Ovary (tissue), 3 donors: ENCODE measurements around the gene ZNF74.

ENCODE experiments used
- EP300 ChIP-seq: sonication (generic); formaldehyde crosslinking; IDR thresholded peaks from one replicate; pipeline ENCODE4 v1.6.1; 2017; ENCODE audit warnings: antibody characterized with exemption
- POLR2A ChIP-seq: fragments of 450-650 bp; IDR thresholded peaks from one replicate; pipeline ENCODE4 v1.6.1; 2017; ENCODE audit warnings: antibody characterized with exemption, mild to moderate bottlenecking, moderate library complexity
- TF ChIP-seq, protein P1 (sequence below), 3 donors: fragments of 450-650 bp in 2 of 3; fragments of 200-600 bp in 1 of 3; IDR thresholded peaks; one replicate each; pipeline versions ENCODE4 v1.5.1 to v1.8.0; 2016 to 2022; ENCODE audit warnings: antibody characterized with exemption in 3 of 3, mild to moderate bottlenecking in 1 of 3
- donor health status: DM: no; HTN: no; CAD: no.

DNA sequence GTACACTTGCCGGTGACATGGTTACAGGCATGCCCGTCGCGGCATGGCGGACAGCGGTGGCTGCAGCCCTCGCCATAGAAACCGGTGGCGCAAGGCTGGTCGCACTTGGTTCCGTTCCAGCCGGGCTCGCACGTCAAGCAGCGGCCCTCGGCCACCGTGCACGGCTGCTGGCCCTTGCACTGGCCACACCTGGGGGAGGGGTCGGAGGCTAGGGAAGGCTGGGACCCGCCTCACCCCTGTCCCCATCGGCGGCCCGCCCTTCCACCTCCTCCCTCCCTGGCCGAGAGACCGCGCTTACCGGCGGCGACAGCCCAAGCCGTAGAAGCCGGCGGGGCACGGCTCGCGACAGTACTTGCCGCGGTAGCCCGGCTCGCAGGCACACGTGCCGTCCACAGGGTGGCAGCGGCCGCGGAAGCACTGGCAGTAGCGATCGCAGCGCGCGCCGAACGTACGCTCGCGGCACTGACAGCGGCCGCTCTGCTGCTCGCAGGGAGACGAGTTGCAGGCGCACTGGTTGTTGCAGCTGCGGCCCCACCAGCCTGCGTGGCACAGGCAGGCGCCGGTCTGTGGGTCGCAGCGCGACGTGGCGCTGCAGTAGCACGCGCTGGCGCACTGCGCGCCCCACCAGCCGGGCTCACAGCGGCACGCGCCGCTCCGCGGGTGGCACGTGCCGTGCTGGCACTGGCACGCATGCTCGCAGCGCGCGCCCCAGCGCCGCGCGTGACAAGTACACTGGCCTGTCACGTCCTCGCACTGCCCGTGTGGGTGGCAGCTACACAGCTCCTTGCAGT, 37.0 kb downstream of the ZNF74 start:
- TF ChIP-seq POLR2A (no peak), EP300 (no peak)
- TF ChIP-seq, protein P1, sequence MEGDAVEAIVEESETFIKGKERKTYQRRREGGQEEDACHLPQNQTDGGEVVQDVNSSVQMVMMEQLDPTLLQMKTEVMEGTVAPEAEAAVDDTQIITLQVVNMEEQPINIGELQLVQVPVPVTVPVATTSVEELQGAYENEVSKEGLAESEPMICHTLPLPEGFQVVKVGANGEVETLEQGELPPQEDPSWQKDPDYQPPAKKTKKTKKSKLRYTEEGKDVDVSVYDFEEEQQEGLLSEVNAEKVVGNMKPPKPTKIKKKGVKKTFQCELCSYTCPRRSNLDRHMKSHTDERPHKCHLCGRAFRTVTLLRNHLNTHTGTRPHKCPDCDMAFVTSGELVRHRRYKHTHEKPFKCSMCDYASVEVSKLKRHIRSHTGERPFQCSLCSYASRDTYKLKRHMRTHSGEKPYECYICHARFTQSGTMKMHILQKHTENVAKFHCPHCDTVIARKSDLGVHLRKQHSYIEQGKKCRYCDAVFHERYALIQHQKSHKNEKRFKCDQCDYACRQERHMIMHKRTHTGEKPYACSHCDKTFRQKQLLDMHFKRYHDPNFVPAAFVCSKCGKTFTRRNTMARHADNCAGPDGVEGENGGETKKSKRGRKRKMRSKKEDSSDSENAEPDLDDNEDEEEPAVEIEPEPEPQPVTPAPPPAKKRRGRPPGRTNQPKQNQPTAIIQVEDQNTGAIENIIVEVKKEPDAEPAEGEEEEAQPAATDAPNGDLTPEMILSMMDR (IDR thresholded peaks at IDR 0.05), result no peak
